ENCODE results near the gene ARSI. TPM values are rescaled to one million over a fixed set of nuclear protein-coding genes. Genes with fewer than 3 reads are reported as not detected.

ARSI gene
- polyA plus RNA-seq, 1 of the 3 experiments (the other 2 are of a cell fraction) = 0.20 TPM

- Histone ChIP-seq H3K9ac (no peak overlapping the region), H3K79me2 (ENCODE audit: insufficient read depth) (no peaks in the 10 kb centered on the region), H3K27ac (ENCODE audit: low read depth in 2 of 2, low read length in 1 of 2) (no peak overlapping the region; a peak in 1 of 4 replicates), H3K36me3 (replicated peaks in 1 of 2; ENCODE audit: control insufficient read depth in 1 of 2, insufficient read depth in 2 of 2, low read length in 1 of 2) (no peaks in the 10 kb centered on the region), H3K9me2 (no peaks in the 10 kb centered on the region), H3F3A (replicated peaks; ENCODE audit: insufficient read depth) (peaks cover 3% of the 10 kb centered on the region), H3K9me3 (no peaks in the 10 kb centered on the region), H2AFZ (ENCODE audit: low read depth) (no peak overlapping the region), H3K4me2 (no peak overlapping the region), H3K4me1 (ENCODE audit: control insufficient read depth in 1 of 2, insufficient read depth in 2 of 2, low read depth in 1 of 2, low read length in 1 of 2) (peaks cover 13 to 18% of the 10 kb centered on the region in 2 experiments; a peak in 3 of 4 replicates), H3K27me3 (ENCODE audit: insufficient read depth) (no peaks in the 10 kb centered on the region), H4K20me1 (ENCODE audit: insufficient read depth) (no peaks in the 10 kb centered on the region), H3K4me3 (ENCODE audit: low read depth in 2 of 2, low read length in 1 of 2) (no peak overlapping the region)
- WGBS (ENCODE audit: low lambda C conversion rate) = 88% methylated on average over 4 of the region's 4 CpGs
- TF ChIP-seq ELF1 (IDR thresholded peaks at IDR 0.05) (no peak), USF1 (IDR thresholded peaks at IDR 0.05; ENCODE audit: borderline replicate concordance, low read depth) (no peak), TCF12 (IDR thresholded peaks at IDR 0.05) (no peak), ZBTB33 (IDR thresholded peaks at IDR 0.05; ENCODE audit: borderline replicate concordance, low read depth) (no peak), TAF1 (IDR thresholded peaks at IDR 0.05; ENCODE audit: borderline replicate concordance, low read depth, low read length) (no peak), MXI1 (IDR thresholded peaks at IDR 0.05; ENCODE audit: low read depth, low read length) (no peak), RCOR1 (IDR thresholded peaks at IDR 0.05; ENCODE audit: low read length) (no peak), FOSL2 (IDR thresholded peaks at IDR 0.05; ENCODE audit: borderline replicate concordance, low read depth) (no peak), NFIC (IDR thresholded peaks at IDR 0.05; ENCODE audit: borderline replicate concordance) (no peak), POLR2AphosphoS5 (IDR thresholded peaks at IDR 0.05; ENCODE audit: low read depth, low read length) (no peak), FOXJ3 (CRISPR knock-in tag; IDR thresholded peaks at IDR 0.05) (no peak)
- TF ChIP-seq, protein P1, sequence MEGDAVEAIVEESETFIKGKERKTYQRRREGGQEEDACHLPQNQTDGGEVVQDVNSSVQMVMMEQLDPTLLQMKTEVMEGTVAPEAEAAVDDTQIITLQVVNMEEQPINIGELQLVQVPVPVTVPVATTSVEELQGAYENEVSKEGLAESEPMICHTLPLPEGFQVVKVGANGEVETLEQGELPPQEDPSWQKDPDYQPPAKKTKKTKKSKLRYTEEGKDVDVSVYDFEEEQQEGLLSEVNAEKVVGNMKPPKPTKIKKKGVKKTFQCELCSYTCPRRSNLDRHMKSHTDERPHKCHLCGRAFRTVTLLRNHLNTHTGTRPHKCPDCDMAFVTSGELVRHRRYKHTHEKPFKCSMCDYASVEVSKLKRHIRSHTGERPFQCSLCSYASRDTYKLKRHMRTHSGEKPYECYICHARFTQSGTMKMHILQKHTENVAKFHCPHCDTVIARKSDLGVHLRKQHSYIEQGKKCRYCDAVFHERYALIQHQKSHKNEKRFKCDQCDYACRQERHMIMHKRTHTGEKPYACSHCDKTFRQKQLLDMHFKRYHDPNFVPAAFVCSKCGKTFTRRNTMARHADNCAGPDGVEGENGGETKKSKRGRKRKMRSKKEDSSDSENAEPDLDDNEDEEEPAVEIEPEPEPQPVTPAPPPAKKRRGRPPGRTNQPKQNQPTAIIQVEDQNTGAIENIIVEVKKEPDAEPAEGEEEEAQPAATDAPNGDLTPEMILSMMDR (IDR thresholded peaks at IDR 0.05) = no peak
- TF ChIP-seq, protein P2, sequence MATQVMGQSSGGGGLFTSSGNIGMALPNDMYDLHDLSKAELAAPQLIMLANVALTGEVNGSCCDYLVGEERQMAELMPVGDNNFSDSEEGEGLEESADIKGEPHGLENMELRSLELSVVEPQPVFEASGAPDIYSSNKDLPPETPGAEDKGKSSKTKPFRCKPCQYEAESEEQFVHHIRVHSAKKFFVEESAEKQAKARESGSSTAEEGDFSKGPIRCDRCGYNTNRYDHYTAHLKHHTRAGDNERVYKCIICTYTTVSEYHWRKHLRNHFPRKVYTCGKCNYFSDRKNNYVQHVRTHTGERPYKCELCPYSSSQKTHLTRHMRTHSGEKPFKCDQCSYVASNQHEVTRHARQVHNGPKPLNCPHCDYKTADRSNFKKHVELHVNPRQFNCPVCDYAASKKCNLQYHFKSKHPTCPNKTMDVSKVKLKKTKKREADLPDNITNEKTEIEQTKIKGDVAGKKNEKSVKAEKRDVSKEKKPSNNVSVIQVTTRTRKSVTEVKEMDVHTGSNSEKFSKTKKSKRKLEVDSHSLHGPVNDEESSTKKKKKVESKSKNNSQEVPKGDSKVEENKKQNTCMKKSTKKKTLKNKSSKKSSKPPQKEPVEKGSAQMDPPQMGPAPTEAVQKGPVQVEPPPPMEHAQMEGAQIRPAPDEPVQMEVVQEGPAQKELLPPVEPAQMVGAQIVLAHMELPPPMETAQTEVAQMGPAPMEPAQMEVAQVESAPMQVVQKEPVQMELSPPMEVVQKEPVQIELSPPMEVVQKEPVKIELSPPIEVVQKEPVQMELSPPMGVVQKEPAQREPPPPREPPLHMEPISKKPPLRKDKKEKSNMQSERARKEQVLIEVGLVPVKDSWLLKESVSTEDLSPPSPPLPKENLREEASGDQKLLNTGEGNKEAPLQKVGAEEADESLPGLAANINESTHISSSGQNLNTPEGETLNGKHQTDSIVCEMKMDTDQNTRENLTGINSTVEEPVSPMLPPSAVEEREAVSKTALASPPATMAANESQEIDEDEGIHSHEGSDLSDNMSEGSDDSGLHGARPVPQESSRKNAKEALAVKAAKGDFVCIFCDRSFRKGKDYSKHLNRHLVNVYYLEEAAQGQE (IDR thresholded peaks at IDR 0.05; ENCODE audit: low read depth, low read length) = no peak
- TF ChIP-seq, protein P3, sequence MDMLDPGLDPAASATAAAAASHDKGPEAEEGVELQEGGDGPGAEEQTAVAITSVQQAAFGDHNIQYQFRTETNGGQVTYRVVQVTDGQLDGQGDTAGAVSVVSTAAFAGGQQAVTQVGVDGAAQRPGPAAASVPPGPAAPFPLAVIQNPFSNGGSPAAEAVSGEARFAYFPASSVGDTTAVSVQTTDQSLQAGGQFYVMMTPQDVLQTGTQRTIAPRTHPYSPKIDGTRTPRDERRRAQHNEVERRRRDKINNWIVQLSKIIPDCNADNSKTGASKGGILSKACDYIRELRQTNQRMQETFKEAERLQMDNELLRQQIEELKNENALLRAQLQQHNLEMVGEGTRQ (IDR thresholded peaks at IDR 0.05; ENCODE audit: borderline replicate concordance, low read depth, low read length) = no peak
- ChIA-PET POLR2A (no interaction called here), CTCF (interaction anchor here (1.4 to 1.5 kb wide), 3 partner anchors 14 to 44 kb away, joined by 4 to 5 read pairs (median 5); no protein-coding TSS in a partner anchor)
- no peak for DNase-seq
Measured at GRCh38 chr5:150306775-150307174, 4.1 kb upstream of the ARSI start.
